IMR-90 (cell line): Measurements from ENCODE around the gene CMTM8. TPM values are rescaled to one million over a fixed set of nuclear protein-coding genes. Genes with fewer than 3 reads are reported as not detected.

Source experiments
- ATAC-seq: fragments of 200-7000 bp; cut with Tn5 transposase; 2 replicates; pipeline ENCODE4 v1.9.1; 2020; ENCODE audit warnings: low read depth, mild to moderate bottlenecking, moderate library complexity
- BruUV-seq: library from RNA; stranded (reverse); fragments of 400-500 nt; replicated peaks from 2 replicates; lab custom pipeline; 2021; lab: Mats Ljungman, UMichigan
- CTCF ChIA-PET: fragments of 300-600 bp; formaldehyde crosslinking; extraction: SDS; loops from one replicate; lab custom pipeline; 2021; ENCODE audit warnings: antibody characterized with exemption; lab: Yijun Ruan, JAX
- POLR2A ChIA-PET: fragments of 300-600 bp; sonication (Branson Sonifier 250); formaldehyde crosslinking; loops from one replicate; lab custom pipeline; 2022; ENCODE audit warnings: antibody characterized with exemption; ENCODE audit not compliant: unreplicated experiment; lab: Charles Lee
- DNase-seq: peaks from one replicate; pipeline ENCODE4 v3.0.0; 2013
- H2AFZ ChIP-seq: replicated peaks from 2 replicates; pipeline ENCODE3; 2013; ENCODE audit warnings: low read length, mild to moderate bottlenecking; ENCODE audit not compliant: poor library complexity
- H2AK5ac ChIP-seq: 2 replicates; pipeline ENCODE4 v1.6.1; 2013; ENCODE audit warnings: low read depth, low read length, inconsistent platforms
- H2AK9ac ChIP-seq: replicated peaks from 2 replicates; pipeline ENCODE3; 2013; ENCODE audit warnings: mild to moderate bottlenecking, low read depth, low read length, moderate library complexity; ENCODE audit not compliant: poor library complexity
- H2BK120ac ChIP-seq: 2 replicates; pipeline ENCODE4 v1.6.1; 2013; ENCODE audit warnings: low read depth, low read length, inconsistent platforms
- H2BK15ac ChIP-seq: 3 replicates; pipeline ENCODE4 v1.6.1; 2013; ENCODE audit warnings: low read depth, low read length, inconsistent platforms
- H2BK20ac ChIP-seq: 2 replicates; pipeline ENCODE4 v1.6.1; 2013; ENCODE audit warnings: low read depth, mild to moderate bottlenecking, inconsistent platforms, low read length, moderate library complexity
- H2BK5ac ChIP-seq: 2 replicates; pipeline ENCODE4 v1.6.1; 2013; ENCODE audit warnings: mild to moderate bottlenecking, low read depth, low read length, inconsistent platforms; ENCODE audit not compliant: poor library complexity, severe bottlenecking
- H3K14ac ChIP-seq: replicated peaks from 2 replicates; pipeline ENCODE4 v1.6.1; 2013; ENCODE audit warnings: low read depth, low read length, inconsistent platforms
- H3K18ac ChIP-seq: 2 replicates; pipeline ENCODE4 v1.6.1; 2013; ENCODE audit warnings: low read depth, low read length, control low read depth
- H3K23ac ChIP-seq: 2 replicates; pipeline ENCODE4 v1.6.1; 2013; ENCODE audit warnings: low read depth, low read length, inconsistent platforms
- H3K27ac ChIP-seq: 2 replicates; pipeline ENCODE4 v1.5.1; 2013; ENCODE audit warnings: mild to moderate bottlenecking, control low read depth, low read length; ENCODE audit not compliant: insufficient read depth
- H3K27me3 ChIP-seq: 2 replicates; pipeline ENCODE4 v1.6.1; 2013; ENCODE audit warnings: low read length; ENCODE audit not compliant: control insufficient read depth, insufficient read depth
- H3K36me3 ChIP-seq: 2 replicates; pipeline ENCODE4 v1.6.1; 2013; ENCODE audit warnings: low read length, mixed read lengths; ENCODE audit not compliant: control insufficient read depth, insufficient read depth
- H3K4ac ChIP-seq: 2 replicates; pipeline ENCODE4 v1.6.1; 2013; ENCODE audit warnings: low read depth, low read length, inconsistent platforms
- H3K4me1 ChIP-seq: 2 replicates; pipeline ENCODE4 v1.6.1; 2013; ENCODE audit warnings: low read length, mixed read lengths; ENCODE audit not compliant: control insufficient read depth, insufficient read depth
- H3K4me2 ChIP-seq: 2 replicates; pipeline ENCODE4 v1.6.1; 2013; ENCODE audit warnings: low read depth, mild to moderate bottlenecking, control low read depth, low read length, moderate library complexity
- H3K4me3 ChIP-seq: 2 replicates; pipeline ENCODE4 v1.5.1; 2013; ENCODE audit warnings: low read depth, mild to moderate bottlenecking, control low read depth, low read length, moderate library complexity; ENCODE audit not compliant: insufficient read depth
- H3K56ac ChIP-seq: 2 replicates; pipeline ENCODE4 v1.6.1; 2013; ENCODE audit warnings: low read length, inconsistent platforms; ENCODE audit not compliant: insufficient read depth; ENCODE audit errors: extremely low read depth
- H3K79me1 ChIP-seq, 2 experiments: 2 replicates each; pipeline ENCODE4 v1.6.1; 2013; ENCODE audit warnings: low read length in 2 of 2, inconsistent platforms in 1 of 2, low read depth in 1 of 2
- H3K9ac ChIP-seq: 2 replicates; pipeline ENCODE4 v1.6.1; 2013; ENCODE audit warnings: low read depth, low read length, control low read depth
- H3K9me1 ChIP-seq: 2 replicates; pipeline ENCODE4 v1.6.1; 2013; ENCODE audit warnings: low read length, inconsistent platforms; ENCODE audit not compliant: insufficient read depth
- H3K9me3 ChIP-seq: 2 replicates; pipeline ENCODE4 v1.6.1; 2013; ENCODE audit warnings: low read length; ENCODE audit not compliant: control insufficient read depth, insufficient read depth
- H4K20me1 ChIP-seq: 2 replicates; pipeline ENCODE4 v1.6.1; 2013; ENCODE audit warnings: low read length, inconsistent platforms; ENCODE audit not compliant: insufficient read depth
- H4K5ac ChIP-seq: 2 replicates; pipeline ENCODE4 v1.6.1; 2013; ENCODE audit warnings: mild to moderate bottlenecking, low read depth, low read length, control low read depth
- H4K8ac ChIP-seq, 2 experiments: 2 replicates each; pipeline ENCODE4 v1.6.1; 2013; ENCODE audit warnings: low read depth in 2 of 2, low read length in 2 of 2, control low read depth in 1 of 2, inconsistent platforms in 1 of 2
- H4K91ac ChIP-seq: 2 replicates; pipeline ENCODE4 v1.6.1; 2013; ENCODE audit warnings: low read depth, low read length, inconsistent platforms; ENCODE audit not compliant: insufficient read depth
- BHLHE40 ChIP-seq: fragments of 150-350 bp; IDR thresholded peaks from 2 replicates; pipeline ENCODE4 v1.6.1; 2016; ENCODE audit warnings: mild to moderate bottlenecking, low read depth, low read length
- CEBPB ChIP-seq: IDR thresholded peaks from 2 replicates; pipeline ENCODE4 v1.6.1; 2012; ENCODE audit warnings: low read depth, low read length, improper control_type of control experiment
- CHD1 ChIP-seq: IDR thresholded peaks from 2 replicates; pipeline ENCODE4 v1.6.1; 2012; ENCODE audit warnings: low read depth, low read length, improper control_type of control experiment
- CTCF ChIP-seq: conservative IDR thresholded peaks from 2 replicates; pipeline ENCODE4 v1.5.1; 2012; ENCODE audit warnings: mild to moderate bottlenecking, low read depth, low read length, improper control_type of control experiment
- FOS ChIP-seq: fragments of 150-350 bp; IDR thresholded peaks from 2 replicates; pipeline ENCODE4 v1.6.1; 2016; ENCODE audit warnings: low read depth, low read length
- MAFK ChIP-seq: IDR thresholded peaks from 2 replicates; pipeline ENCODE4 v1.6.1; 2012; ENCODE audit warnings: low read depth, low read length, improper control_type of control experiment
- NFE2L2 ChIP-seq: fragments of 150-350 bp; IDR thresholded peaks from 2 replicates; pipeline ENCODE4 v1.6.1; 2016; ENCODE audit warnings: low read depth, mild to moderate bottlenecking, low read length
- POLR2A ChIP-seq: IDR thresholded peaks from 2 replicates; pipeline ENCODE4 v1.6.1; 2012; ENCODE audit warnings: mild to moderate bottlenecking, low read depth, low read length
- RAD21 ChIP-seq: IDR thresholded peaks from 2 replicates; pipeline ENCODE4 v1.6.1; 2012; ENCODE audit warnings: low read length, improper control_type of control experiment
- RCOR1 ChIP-seq: IDR thresholded peaks from 2 replicates; pipeline ENCODE4 v1.6.1; 2012; ENCODE audit warnings: mild to moderate bottlenecking, low read length, improper control_type of control experiment; ENCODE audit not compliant: insufficient replicate concordance
- RFX5 ChIP-seq: IDR thresholded peaks from 2 replicates; pipeline ENCODE4 v1.8.0; 2012; ENCODE audit warnings: low read depth, mild to moderate bottlenecking, low read length, moderate library complexity
- SMC3 ChIP-seq: fragments of 150-350 bp; IDR thresholded peaks from 2 replicates; pipeline ENCODE4 v1.6.1; 2016; ENCODE audit warnings: low read depth, mild to moderate bottlenecking, antibody characterized with exemption, low read length, moderate library complexity
- USF2 ChIP-seq: fragments of 150-350 bp; IDR thresholded peaks from 2 replicates; pipeline ENCODE4 v1.6.1; 2017; ENCODE audit warnings: mild to moderate bottlenecking, antibody characterized with exemption, low read length, low read depth
- WGBS, 2 experiments: methylation state at CpG; one replicate each; pipeline versions ENCODE4 v1.1.5 to v1.1.7; 2013; ENCODE audit warnings: missing lambda C conversion rate in 2 of 2; ENCODE audit not compliant: insufficient read length in 1 of 2; ENCODE audit errors: extremely low coverage in 2 of 2; 5-methylcytosine and 5-hydroxymethylcytosine counted together
- dilution Hi-C: fragments of 300-500 bp; cut with HindIII; formaldehyde crosslinking; loops from one replicate; pipeline ENCODE4 v1.14.3; 2018; ENCODE audit warnings: low sequenced_read_pairs; ENCODE audit not compliant: unreplicated experiment
- in situ Hi-C: fragments of 300-500 bp; cut with MboI; formaldehyde crosslinking; loops from 3 replicates; pipeline ENCODE4 v1.14.3; 2019; ENCODE audit warnings: low sequenced_read_pairs, inconsistent platforms, mixed read lengths
- intact Hi-C: fragments of 100-400 bp; cut with micrococcal nuclease; formaldehyde crosslinking; loops from 2 replicates; pipeline ENCODE4 v1.10.0; 2022
- polyA plus RNA-seq, 3 experiments: library from polyadenylated mRNA; depleted of rRNA; stranded (reverse); fragments of >200 nt; gene quantifications; 2 replicates each; pipeline ENCODE4 v1.2.3, GENCODE V29; 2012; ENCODE audit warnings: low replicate concordance in 1 of 3
- total RNA-seq: library from RNA; depleted of rRNA; stranded (reverse); fragments of >200 nt; gene quantifications from 2 replicates; pipeline ENCODE4 v1.2.3, GENCODE V29; 2012
- TF ChIP-seq, protein P1 (sequence below): fragments of 150-350 bp; IDR thresholded peaks from 2 replicates; pipeline ENCODE4 v1.6.1; 2016; ENCODE audit warnings: low read depth, mild to moderate bottlenecking, low read length, moderate library complexity, borderline replicate concordance

Gene CMTM8
- total and polyA plus RNA-seq, 2 of the 4 experiments (the other 2 are of a cell fraction), result 0.15 TPM; not detected in 1

- H2BK5ac ChIP-seq, result no peak overlapping the region
- no peak overlapping the region for H3K23ac ChIP-seq
- no peak for TF ChIP-seq RFX5
- TF ChIP-seq CEBPB, result no peak
- TF ChIP-seq POLR2A, result no peak
- TF ChIP-seq, protein P1, sequence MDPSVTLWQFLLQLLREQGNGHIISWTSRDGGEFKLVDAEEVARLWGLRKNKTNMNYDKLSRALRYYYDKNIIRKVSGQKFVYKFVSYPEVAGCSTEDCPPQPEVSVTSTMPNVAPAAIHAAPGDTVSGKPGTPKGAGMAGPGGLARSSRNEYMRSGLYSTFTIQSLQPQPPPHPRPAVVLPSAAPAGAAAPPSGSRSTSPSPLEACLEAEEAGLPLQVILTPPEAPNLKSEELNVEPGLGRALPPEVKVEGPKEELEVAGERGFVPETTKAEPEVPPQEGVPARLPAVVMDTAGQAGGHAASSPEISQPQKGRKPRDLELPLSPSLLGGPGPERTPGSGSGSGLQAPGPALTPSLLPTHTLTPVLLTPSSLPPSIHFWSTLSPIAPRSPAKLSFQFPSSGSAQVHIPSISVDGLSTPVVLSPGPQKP, result no peak
- TF ChIP-seq BHLHE40, result no peak
- no peak for TF ChIP-seq CTCF
- TF ChIP-seq SMC3, result no peak
- TF ChIP-seq RCOR1, result no peak
- no peak for TF ChIP-seq CHD1
- no peak for TF ChIP-seq MAFK
- no peak for TF ChIP-seq USF2
- TF ChIP-seq RAD21, result no peak
- no peak for TF ChIP-seq FOS
- no peak for TF ChIP-seq NFE2L2
- no peak overlapping the region for H3K56ac ChIP-seq
- H3K27ac ChIP-seq, result no peak overlapping the region
- DNase-seq (no peak), ATAC-seq (no peak)
- no peak overlapping the region for H3K18ac ChIP-seq
- H4K8ac ChIP-seq, result no peak overlapping the region
- no peaks in the 10 kb centered on the region for H3K9me1 ChIP-seq
- no peak overlapping the region for H2BK20ac ChIP-seq
- no peak overlapping the region for H2BK120ac ChIP-seq
- BruUV-seq, result no TSS peak
- no peak overlapping the region for H2AK9ac ChIP-seq
- intact Hi-C loops (no loop called here), in situ Hi-C loops (no loop called here), dilution Hi-C loops (no loop called here)
- H4K5ac ChIP-seq, result no peak overlapping the region
- no peaks in the 10 kb centered on the region for H3K36me3 ChIP-seq
- H2BK15ac ChIP-seq, result no peak overlapping the region
- H3K4me2 ChIP-seq, result no peak overlapping the region
- ChIA-PET POLR2A (no interaction called here), CTCF (interaction anchor here (1.0 kb wide), 1 partner anchor 20 kb away, joined by 3 read pairs; no protein-coding TSS in a partner anchor)
- peaks cover 14% of the 10 kb centered on the region for H3K27me3 ChIP-seq
- H3K4ac ChIP-seq, result no peak overlapping the region
- H3K9ac ChIP-seq, result no peak overlapping the region
- no peak overlapping the region for H4K91ac ChIP-seq
- no peaks in the 10 kb centered on the region for H4K20me1 ChIP-seq
- no peaks in the 10 kb centered on the region for H3K9me3 ChIP-seq
- WGBS, 2 experiments, result no CpG with 5 or more reads among the region's 2 CpGs
- H2AFZ ChIP-seq, result no peak overlapping the region
- no peaks in the 10 kb centered on the region for H3K4me1 ChIP-seq
- H3K79me1 ChIP-seq, result no peaks in the 10 kb centered on the region
- H3K4me3 ChIP-seq, result no peak overlapping the region
- no peak overlapping the region for H3K14ac ChIP-seq
- no peak overlapping the region for H2AK5ac ChIP-seq
Observed at GRCh38 chr3:32316319-32316718, 77.8 kb downstream of the CMTM8 start.
